Activated T-cell treated with anti-CD3 and anti-CD28 coated beads, Interleukin-2, amount 50 U/mL, for 4 hours (primary cell): ENCODE results near the gene S100B. TPM values are rescaled to one million over a fixed set of nuclear protein-coding genes. Genes with fewer than 3 reads are reported as not detected.

Experiments used
- ATAC-seq, 2 donors: fragments of 200-7000 bp; cut with Tn5 transposase; one replicate each; pipeline ENCODE4 v1.10.0; 2021
- DNase-seq: peaks from one replicate; pipeline ENCODE4 v3.0.0-alpha.2; 2020
- H3K27me3 Mint-ChIP-seq: one replicate; pipeline ENCODE4 v1.8.0; 2021; ENCODE audit warnings: low read depth, mixed read lengths
- H3K36me3 Mint-ChIP-seq: one replicate; pipeline ENCODE4 v1.8.0; 2022; ENCODE audit warnings: mixed read lengths; ENCODE audit not compliant: insufficient read depth
- H3K4me1 Mint-ChIP-seq: one replicate; pipeline ENCODE4 v1.8.0; 2021; ENCODE audit warnings: low read depth, mixed read lengths
- H3K4me3 Mint-ChIP-seq: one replicate; pipeline ENCODE4 v1.8.0; 2021; ENCODE audit warnings: mild to moderate bottlenecking, moderate library complexity, mixed read lengths
- H3K9me3 Mint-ChIP-seq: one replicate; pipeline ENCODE4 v1.8.0; 2021; ENCODE audit warnings: mixed read lengths
- total RNA-seq, 3 donors: library from RNA; stranded (reverse); gene quantifications; one replicate each; pipeline ENCODE4 v1.2.1, GENCODE V29; 2021

The S100B gene
- total RNA-seq, 3 donors from 2014 or later: 0.53 to 0.55 TPM; not detected in 1

GRCh38 chr21:46554431-46555224 lies 50.3 kb downstream of the S100B start:
- DNase-seq: no peak
- H3K9me3 Mint-ChIP-seq: no peaks in the 10 kb centered on the region
- no peaks in the 10 kb centered on the region for H3K27me3 Mint-ChIP-seq
- H3K4me1 Mint-ChIP-seq: peaks cover 63% of the 10 kb centered on the region
- peaks cover 18% of the 10 kb centered on the region for H3K36me3 Mint-ChIP-seq
- H3K4me3 Mint-ChIP-seq: no peak overlapping the region
- ATAC-seq: no peak

GRCh38 chr21:46553993-46554392 lies 50.9 kb downstream of the S100B start:
- no peak overlapping the region for H3K4me3 Mint-ChIP-seq
- peaks cover 62% of the 10 kb centered on the region for H3K4me1 Mint-ChIP-seq
- H3K9me3 Mint-ChIP-seq: no peaks in the 10 kb centered on the region
- H3K36me3 Mint-ChIP-seq: peaks cover 18% of the 10 kb centered on the region
- ATAC-seq (no peak), DNase-seq (no peak)
- H3K27me3 Mint-ChIP-seq: no peaks in the 10 kb centered on the region

GRCh38 chr21:46552865-46553379 lies 52.0 kb downstream of the S100B start:
- no peak overlapping the region for H3K4me3 Mint-ChIP-seq
- peaks cover 26% of the 10 kb centered on the region for H3K36me3 Mint-ChIP-seq
- H3K27me3 Mint-ChIP-seq: no peaks in the 10 kb centered on the region
- H3K4me1 Mint-ChIP-seq: peaks cover 63% of the 10 kb centered on the region
- no peak for DNase-seq
- peaks cover 9% of the 10 kb centered on the region for H3K9me3 Mint-ChIP-seq
- ATAC-seq: no peak

GRCh38 chr21:46552274-46552673 lies 52.6 kb downstream of the S100B start:
- peaks cover 30% of the 10 kb centered on the region for H3K36me3 Mint-ChIP-seq
- peaks cover 9% of the 10 kb centered on the region for H3K9me3 Mint-ChIP-seq
- H3K4me1 Mint-ChIP-seq: peaks cover 63% of the 10 kb centered on the region
- ATAC-seq: no peak
- H3K4me3 Mint-ChIP-seq: peak overlapping the region; percentile 49
- no peaks in the 10 kb centered on the region for H3K27me3 Mint-ChIP-seq
- DNase-seq: no peak

GRCh38 chr21:46551636-46552241 lies 53.1 kb downstream of the S100B start:
- Mint-ChIP-seq H3K36me3 (peaks cover 28% of the 10 kb centered on the region), H3K27me3 (no peaks in the 10 kb centered on the region), H3K4me1 (peaks cover 64% of the 10 kb centered on the region), H3K9me3 (peaks cover 9% of the 10 kb centered on the region), H3K4me3 (peak overlapping the region; percentile 49)
- peak; percentile 76 to 80 for ATAC-seq
- peak; percentile 22 for DNase-seq

GRCh38 chr21:46550116-46550941 lies 54.6 kb downstream of the S100B start:
- H3K4me3 Mint-ChIP-seq: peak overlapping the region; percentile 40

GRCh38 chr21:46549650-46550049 lies 55.2 kb downstream of the S100B start:
- peaks cover 9% of the 10 kb centered on the region for H3K9me3 Mint-ChIP-seq
- H3K36me3 Mint-ChIP-seq: peaks cover 35% of the 10 kb centered on the region
- H3K4me3 Mint-ChIP-seq: no peak overlapping the region
- H3K4me1 Mint-ChIP-seq: peaks cover 65% of the 10 kb centered on the region
- ATAC-seq: no peak
- no peak for DNase-seq
- no peaks in the 10 kb centered on the region for H3K27me3 Mint-ChIP-seq

More at GRCh38 chr21:46550116-46550941, 54.6 kb downstream of the S100B start:
- ATAC-seq (peak; percentile 25 to 47), DNase-seq (peak; percentile 44)
- peaks cover 31% of the 10 kb centered on the region for H3K36me3 Mint-ChIP-seq
- peaks cover 64% of the 10 kb centered on the region for H3K4me1 Mint-ChIP-seq
- no peaks in the 10 kb centered on the region for H3K27me3 Mint-ChIP-seq
- H3K9me3 Mint-ChIP-seq: peaks cover 9% of the 10 kb centered on the region

Other genes starting within 250 kb of the S100B start
- 10 to 100 TPM; 17.8 to 19.5 (median 18.9) TPM for gene DIP2A, start 146.2 kb downstream of the S100B start, total RNA-seq
- 10 to 100 TPM; 24.4 to 25.3 (median 24.7) TPM for gene PRMT2, start 30.6 kb upstream of the S100B start, total RNA-seq